ENCODE data around the gene ADCYAP1R1. TPM values are rescaled to one million over a fixed set of nuclear protein-coding genes. Genes with fewer than 3 reads are reported as not detected.

Gene ADCYAP1R1
- total and polyA plus RNA-seq, 5 experiments from 2014 or later: not detected

DNA sequence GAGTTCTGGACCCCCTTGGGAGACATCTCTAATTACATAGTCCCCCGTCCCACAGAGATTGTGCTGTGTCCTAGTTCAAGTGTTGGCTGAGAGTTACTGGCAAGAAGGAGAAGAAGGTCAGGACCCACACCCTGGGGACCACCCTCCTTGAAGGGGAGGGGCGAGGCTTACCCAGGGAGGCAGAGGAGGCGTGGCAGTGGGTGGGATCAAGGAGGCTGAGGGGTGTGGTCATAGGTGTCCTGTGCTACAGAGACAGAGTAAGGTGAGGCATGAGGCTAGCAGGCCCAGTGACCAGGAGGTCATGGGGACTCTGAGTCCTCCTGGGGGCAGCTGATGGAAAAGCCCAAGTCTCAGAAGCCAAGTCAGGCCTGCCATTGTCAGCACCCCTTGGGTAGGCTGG is 29.4 kb upstream of the ADCYAP1R1 start:
- peaks cover 0 to 5% (median 0%) of the 10 kb centered on the region in 5 donors for H3K27me3 Mint-ChIP-seq
- DNase-seq: no peak
- ATAC-seq: no peak
- no peak overlapping the region for H3K27ac Mint-ChIP-seq
- H3K36me3 Mint-ChIP-seq: no peaks in the 10 kb centered on the region
- H3K4me3 Mint-ChIP-seq: peak overlapping the region in 1 of 10 donors; percentile 10
- POLR2A ChIA-PET: no interaction called here
- H3K9me3 Mint-ChIP-seq: no peaks in the 10 kb centered on the region
- H3K4me1 Mint-ChIP-seq: peaks cover 13 to 39% (median 21%) of the 10 kb centered on the region in 4 donors

DNA sequence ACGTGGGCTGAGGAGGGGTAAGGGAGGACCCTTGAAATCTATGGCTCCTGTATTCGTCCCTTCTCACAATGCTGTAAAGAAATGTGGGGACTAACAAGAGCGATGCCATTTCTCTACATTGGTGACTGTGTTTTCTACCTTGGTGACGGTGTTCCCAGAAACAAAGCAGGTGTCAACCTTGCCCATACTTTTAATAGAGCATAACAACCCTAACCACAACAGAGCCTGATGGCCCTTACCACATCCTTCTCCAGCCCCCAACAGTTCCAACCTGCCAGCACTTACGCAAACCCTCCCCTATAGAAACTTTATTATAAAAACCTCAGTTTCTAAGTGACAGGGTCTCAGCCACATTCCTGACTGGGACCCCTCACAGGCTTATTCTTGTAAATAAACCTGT is 28.2 kb upstream of the ADCYAP1R1 start:
- ATAC-seq (peak in 1 of 2 donors; percentile 64), DNase-seq (peak in 2 of 10 donors; percentile 1 to 35)
- H3K27ac Mint-ChIP-seq: peak overlapping the region in 5 of 10 donors; percentile 30 to 71 (median 58)
- H3K4me3 Mint-ChIP-seq: peak overlapping the region in 1 of 10 donors; percentile 28
- H3K9me3 Mint-ChIP-seq: no peaks in the 10 kb centered on the region
- H3K4me1 Mint-ChIP-seq: peaks cover 13 to 39% (median 21%) of the 10 kb centered on the region in 4 donors
- H3K27me3 Mint-ChIP-seq: peaks cover 0 to 9% (median 0%) of the 10 kb centered on the region in 5 donors
- H3K36me3 Mint-ChIP-seq: no peaks in the 10 kb centered on the region
- POLR2A ChIA-PET: no interaction called here

DNA sequence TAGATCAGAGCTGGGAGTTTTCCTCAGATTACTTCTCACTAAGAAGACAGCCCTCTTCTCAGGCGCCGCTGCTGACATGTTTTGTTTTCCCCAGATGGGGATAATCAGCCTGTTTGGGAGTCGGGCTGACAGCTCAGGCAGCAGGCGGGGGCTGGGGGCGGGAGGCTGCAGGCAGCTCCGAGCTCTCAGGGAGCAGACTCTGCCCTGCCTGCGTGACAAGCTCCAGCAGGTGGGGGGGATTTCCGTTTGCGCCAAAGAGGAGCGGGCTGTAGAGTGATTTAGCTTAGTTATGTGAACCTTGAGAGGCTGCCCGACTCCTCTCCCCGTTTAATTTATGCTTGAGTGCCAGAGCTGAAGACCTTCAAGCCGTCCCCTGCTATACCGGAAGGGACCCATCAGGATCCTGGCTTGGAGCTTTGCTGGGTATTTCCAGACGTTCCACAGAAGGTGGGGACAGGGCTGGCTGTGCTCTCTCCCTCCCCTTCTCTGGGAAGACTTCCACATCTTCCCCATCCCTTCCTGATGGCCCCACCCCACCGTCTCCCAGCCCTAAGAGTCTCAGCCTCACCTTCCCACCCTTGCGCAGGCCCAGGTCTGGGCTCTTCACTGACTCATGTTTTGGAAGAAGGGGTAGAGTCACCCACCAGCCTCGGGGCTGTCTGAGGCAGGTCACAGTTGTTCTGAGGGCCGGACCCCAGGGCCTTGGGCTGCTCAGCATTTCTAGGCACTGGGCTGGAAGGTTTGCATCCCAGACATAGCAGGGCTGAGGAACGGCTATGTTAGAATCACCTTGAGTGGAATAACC is 24.7 kb upstream of the ADCYAP1R1 start:
- H3K9me3 Mint-ChIP-seq: peaks cover 0 to 1% (median 0%) of the 10 kb centered on the region in 9 donors
- DNase-seq (peak in 1 of 10 donors; percentile 21), ATAC-seq (no peak)
- H3K27ac Mint-ChIP-seq: no peak overlapping the region
- peaks cover 13 to 34% (median 18%) of the 10 kb centered on the region in 4 donors for H3K4me1 Mint-ChIP-seq
- peaks cover 0 to 15% (median 11%) of the 10 kb centered on the region in 5 donors for H3K27me3 Mint-ChIP-seq
- POLR2A ChIA-PET: no interaction called here
- no peaks in the 10 kb centered on the region for H3K36me3 Mint-ChIP-seq
- H3K4me3 Mint-ChIP-seq: no peak overlapping the region

GRCh38 chr7:31028006-31028405 is 24.1 kb upstream of the ADCYAP1R1 start:
- DNase-seq (peak in 1 of 10 donors; percentile 19), ATAC-seq (no peak)
- POLR2A ChIA-PET: no interaction called here
- no peaks in the 10 kb centered on the region for H3K36me3 Mint-ChIP-seq
- peaks cover 0 to 15% (median 11%) of the 10 kb centered on the region in 5 donors for H3K27me3 Mint-ChIP-seq
- peaks cover 0 to 1% (median 0%) of the 10 kb centered on the region in 9 donors for H3K9me3 Mint-ChIP-seq
- H3K4me3 Mint-ChIP-seq: no peak overlapping the region
- H3K4me1 Mint-ChIP-seq: peaks cover 11 to 28% (median 17%) of the 10 kb centered on the region in 4 donors
- no peak overlapping the region for H3K27ac Mint-ChIP-seq

DNA sequence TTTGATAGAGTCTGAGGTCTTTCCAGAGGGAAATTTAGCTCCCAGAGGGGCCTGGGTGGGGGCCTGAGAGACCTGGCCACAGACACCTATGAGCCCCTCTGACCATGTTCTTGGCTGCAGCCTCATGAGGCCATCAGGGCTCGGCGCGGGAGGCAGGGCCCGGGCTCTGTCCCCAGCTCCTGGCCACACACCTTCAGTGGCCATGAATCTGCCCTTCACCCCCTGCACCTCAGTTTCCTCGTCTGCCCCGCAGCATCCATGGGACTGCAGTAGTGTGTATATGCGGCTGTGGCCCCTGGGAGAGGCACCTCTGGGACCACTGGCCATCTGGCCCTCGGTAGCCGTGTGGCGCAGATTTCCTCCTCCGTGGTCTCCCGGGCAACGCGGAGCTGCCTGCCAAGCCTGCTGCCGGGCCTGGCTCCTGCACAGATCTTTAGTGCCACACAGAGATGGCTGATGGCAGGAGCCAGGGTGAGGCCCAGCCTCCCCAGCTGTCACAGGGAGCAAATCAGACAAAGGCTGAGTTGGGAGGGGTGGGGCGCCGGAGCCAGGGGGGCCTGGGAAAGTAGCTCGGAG is 23.6 kb upstream of the ADCYAP1R1 start:
- Mint-ChIP-seq H3K9me3 (peaks cover 0 to 1% (median 0%) of the 10 kb centered on the region in 9 donors), H3K4me1 (peaks cover 7 to 24% (median 13%) of the 10 kb centered on the region in 4 donors)
- POLR2A ChIA-PET: no interaction called here

DNA sequence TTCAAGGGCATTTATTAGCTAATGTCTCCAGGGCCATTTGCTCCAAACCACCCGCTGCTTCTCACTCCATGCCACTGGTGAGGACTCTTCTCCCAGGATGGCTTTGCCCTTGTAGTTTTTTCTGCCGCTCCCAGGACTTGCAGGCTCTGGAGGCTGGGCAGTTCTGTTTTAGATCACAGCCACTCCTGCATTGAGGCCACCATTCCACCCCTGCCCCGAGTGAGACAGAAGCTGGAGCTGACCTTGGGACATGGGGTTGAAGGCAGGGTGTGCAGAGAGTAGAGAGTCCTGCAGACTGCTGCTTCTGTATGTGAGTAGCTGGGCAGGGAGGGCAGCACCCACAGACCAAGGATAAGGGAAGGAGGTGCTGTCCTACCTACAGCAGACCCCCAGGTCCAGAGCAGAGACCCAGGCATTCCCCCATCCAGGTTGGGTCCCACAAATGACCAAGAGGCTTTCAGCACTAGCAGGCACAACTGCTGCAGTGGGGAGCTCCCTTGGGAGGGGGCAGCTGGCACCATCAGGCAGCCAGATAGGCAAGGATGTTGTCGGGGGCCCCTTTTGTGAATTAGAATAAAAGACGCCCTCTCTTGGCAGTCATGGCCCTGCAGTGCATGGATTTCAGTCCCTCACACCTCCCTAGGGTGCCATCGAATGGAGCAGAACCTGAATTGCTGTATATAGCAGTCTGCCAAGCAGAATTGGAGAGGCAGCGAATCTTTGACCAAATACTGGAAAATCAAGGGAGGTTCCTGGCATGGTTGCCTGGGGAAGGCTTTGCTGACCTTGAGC is 22.7 kb upstream of the ADCYAP1R1 start:
- Mint-ChIP-seq H3K27ac (peak overlapping the region in 1 of 10 donors; percentile 19), H3K9me3 (peaks cover 0 to 1% (median 0%) of the 10 kb centered on the region in 9 donors), H3K4me1 (peaks cover 0 to 15% (median 5%) of the 10 kb centered on the region in 4 donors), H3K27me3 (peaks cover 0 to 18% (median 11%) of the 10 kb centered on the region in 5 donors), H3K4me3 (no peak overlapping the region), H3K36me3 (no peaks in the 10 kb centered on the region)
- DNase-seq: peak in 1 of 10 donors; percentile 59
- no peak for ATAC-seq
- POLR2A ChIA-PET: interaction anchor here (0.6 kb wide), 1 partner anchor 44 kb away, joined by 3 read pairs; no protein-coding TSS in a partner anchor

More for the DNA sequence above, 23.6 kb upstream of the ADCYAP1R1 start:
- ATAC-seq (no peak), DNase-seq (peak in 1 of 10 donors; percentile 10)
- no peak overlapping the region for H3K4me3 Mint-ChIP-seq
- peaks cover 0 to 15% (median 11%) of the 10 kb centered on the region in 5 donors for H3K27me3 Mint-ChIP-seq
- H3K27ac Mint-ChIP-seq: no peak overlapping the region
- no peaks in the 10 kb centered on the region for H3K36me3 Mint-ChIP-seq

- DNase-seq (no peak), ATAC-seq (no peak)
- Mint-ChIP-seq H3K9me3 (peaks cover 0 to 1% (median 0%) of the 10 kb centered on the region in 9 donors), H3K36me3 (no peaks in the 10 kb centered on the region), H3K4me1 (peaks cover 0 to 2% (median 0%) of the 10 kb centered on the region in 4 donors), H3K4me3 (no peak overlapping the region), H3K27ac (no peak overlapping the region), H3K27me3 (peaks cover 3 to 29% (median 8%) of the 10 kb centered on the region in 5 donors)
- POLR2A ChIA-PET: no interaction called here
Measured at GRCh38 chr7:31033674-31034300, 18.3 kb upstream of the ADCYAP1R1 start.

GRCh38 chr7:31036924-31037323 is 15.2 kb upstream of the ADCYAP1R1 start:
- Mint-ChIP-seq H3K27me3 (peaks cover 8 to 36% (median 11%) of the 10 kb centered on the region in 5 donors), H3K4me3 (no peak overlapping the region), H3K36me3 (no peaks in the 10 kb centered on the region), H3K9me3 (peaks cover 0 to 1% (median 0%) of the 10 kb centered on the region in 9 donors), H3K4me1 (peaks cover 0 to 2% (median 0%) of the 10 kb centered on the region in 4 donors), H3K27ac (no peak overlapping the region)
- DNase-seq (no peak), ATAC-seq (no peak)
- POLR2A ChIA-PET: no interaction called here

GRCh38 chr7:31043051-31043471 is 9.0 kb upstream of the ADCYAP1R1 start:
- peaks cover 11 to 41% (median 30%) of the 10 kb centered on the region in 5 donors for H3K27me3 Mint-ChIP-seq
- DNase-seq (no peak), ATAC-seq (no peak)
- H3K4me1 Mint-ChIP-seq: no peaks in the 10 kb centered on the region
- POLR2A ChIA-PET: no interaction called here
- H3K4me3 Mint-ChIP-seq: no peak overlapping the region
- no peak overlapping the region for H3K27ac Mint-ChIP-seq
- no peaks in the 10 kb centered on the region for H3K36me3 Mint-ChIP-seq
- H3K9me3 Mint-ChIP-seq: no peaks in the 10 kb centered on the region

DNA sequence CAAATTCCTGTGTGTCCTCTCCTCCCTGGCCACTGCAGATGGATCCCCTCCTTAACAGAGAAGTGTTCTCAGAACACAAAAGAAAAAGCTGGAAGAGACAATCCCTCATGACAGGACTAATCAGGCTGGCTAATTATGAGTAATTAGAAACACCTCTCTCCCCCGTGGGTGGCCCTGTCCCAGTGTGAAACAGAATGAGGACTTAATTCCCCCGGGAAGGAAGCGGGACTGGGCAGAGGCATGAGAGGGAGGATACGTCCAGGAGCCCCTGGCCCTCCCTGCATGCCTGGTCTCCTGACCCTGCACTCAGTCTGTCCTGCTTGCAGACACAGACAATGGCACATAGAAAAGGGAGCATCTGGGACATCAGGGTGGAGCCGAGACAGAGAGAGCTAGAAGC is 7.6 kb upstream of the ADCYAP1R1 start:
- DNase-seq (no peak), ATAC-seq (no peak)
- no peak overlapping the region for H3K27ac Mint-ChIP-seq
- H3K4me3 Mint-ChIP-seq: no peak overlapping the region
- no peaks in the 10 kb centered on the region for H3K9me3 Mint-ChIP-seq
- POLR2A ChIA-PET: no interaction called here
- H3K36me3 Mint-ChIP-seq: no peaks in the 10 kb centered on the region
- peaks cover 11 to 35% (median 32%) of the 10 kb centered on the region in 5 donors for H3K27me3 Mint-ChIP-seq
- no peaks in the 10 kb centered on the region for H3K4me1 Mint-ChIP-seq

GRCh38 chr7:31046723-31047122 is 5.4 kb upstream of the ADCYAP1R1 start:
- DNase-seq (no peak), ATAC-seq (no peak)
- Mint-ChIP-seq H3K4me3 (no peak overlapping the region), H3K9me3 (peaks cover 0 to 4% (median 0%) of the 10 kb centered on the region in 9 donors), H3K27ac (no peak overlapping the region), H3K36me3 (no peaks in the 10 kb centered on the region), H3K27me3 (peaks cover 22 to 47% (median 40%) of the 10 kb centered on the region in 5 donors), H3K4me1 (peaks cover 0 to 7% (median 1%) of the 10 kb centered on the region in 4 donors)
- POLR2A ChIA-PET: no interaction called here
